ENCODE measurements around the gene TRPC4.

TRPC4 gene

DNA sequence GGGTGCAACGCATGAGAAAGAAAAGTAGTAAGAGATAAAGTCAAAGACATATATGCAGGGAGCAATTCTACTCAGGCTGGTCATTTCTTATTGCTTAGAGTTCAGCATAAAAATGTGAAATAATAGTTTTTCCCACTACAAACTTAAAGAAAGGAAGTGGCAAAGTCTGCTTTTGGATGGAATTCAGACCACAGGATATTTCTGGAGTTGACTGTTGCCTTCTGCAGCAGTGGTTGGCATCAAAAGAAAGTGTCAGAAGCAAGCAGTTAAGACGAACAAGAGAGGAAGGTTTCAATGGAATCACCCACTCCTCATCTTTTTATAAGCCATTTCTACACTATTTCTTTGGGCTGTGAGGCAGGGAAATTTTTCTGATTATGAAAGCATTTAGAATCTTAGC lies 36.2 kb upstream of the TRPC4 start:
- no peaks in the 10 kb centered on the region for H3F3A ChIP-seq (ENCODE audit: low read depth)
- H3K4me3 ChIP-seq (ENCODE audit: low read length, poor library complexity, severe bottlenecking), result no peak overlapping the region
- H3K27me3 ChIP-seq (ENCODE audit: insufficient read depth, low read length, poor library complexity, severe bottlenecking), result no peaks in the 10 kb centered on the region
- no peaks in the 10 kb centered on the region for H4K20me1 ChIP-seq (ENCODE audit: insufficient read depth, low read length, poor library complexity, severe bottlenecking)
- H3K9me3 ChIP-seq (ENCODE audit: insufficient read depth, low read depth, low read length), result no peaks in the 10 kb centered on the region
- no peak overlapping the region for H2AFZ ChIP-seq (ENCODE audit: low read length)
- no peak overlapping the region for H3K9ac ChIP-seq (ENCODE audit: low read depth, low read length, poor library complexity, severe bottlenecking)
- no peaks in the 10 kb centered on the region for H3K9me2 ChIP-seq (replicated peaks; ENCODE audit: low read depth, low read length)
- H3K4me1 ChIP-seq (ENCODE audit: insufficient read depth, low read length, poor library complexity, severe bottlenecking), result no peaks in the 10 kb centered on the region
- H3K4me2 ChIP-seq (ENCODE audit: low read depth, low read length, poor library complexity, severe bottlenecking), result no peak overlapping the region
- no peaks in the 10 kb centered on the region for H3K36me3 ChIP-seq (ENCODE audit: insufficient read depth, low read length)
- H3K79me2 ChIP-seq (ENCODE audit: insufficient read depth, low read length), result no peaks in the 10 kb centered on the region
- no peak for TF ChIP-seq EZH2phosphoT487 (IDR thresholded peaks at IDR 0.05; ENCODE audit: borderline replicate concordance)

DNA sequence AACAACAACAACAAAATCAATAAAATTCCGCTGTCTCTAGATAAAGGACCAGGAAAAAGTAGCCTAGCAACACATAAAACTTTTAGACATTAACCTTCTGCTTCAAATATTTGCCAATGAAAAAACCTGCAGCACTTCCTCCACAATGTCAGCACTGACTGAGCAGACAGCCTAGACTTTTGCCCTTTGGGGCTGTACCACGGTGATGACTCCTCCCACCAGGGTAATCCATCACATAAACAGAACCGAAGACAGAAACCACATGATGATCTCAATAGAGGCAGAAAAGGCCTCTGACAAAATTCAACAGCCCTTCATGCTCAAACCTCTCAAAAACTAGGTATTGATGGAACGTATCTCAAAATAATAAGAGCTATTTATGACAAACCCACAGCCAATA lies 30.2 kb upstream of the TRPC4 start:
- Histone ChIP-seq H3K36me3 (ENCODE audit: insufficient read depth, low read length) (no peaks in the 10 kb centered on the region), H3K9me2 (replicated peaks; ENCODE audit: low read depth, low read length) (no peaks in the 10 kb centered on the region), H4K20me1 (ENCODE audit: insufficient read depth, low read length, poor library complexity, severe bottlenecking) (no peaks in the 10 kb centered on the region), H3K9me3 (ENCODE audit: insufficient read depth, low read depth, low read length) (no peaks in the 10 kb centered on the region), H3K4me3 (ENCODE audit: low read length, poor library complexity, severe bottlenecking) (no peak overlapping the region), H3K4me2 (ENCODE audit: low read depth, low read length, poor library complexity, severe bottlenecking) (no peak overlapping the region), H3K27me3 (ENCODE audit: insufficient read depth, low read length, poor library complexity, severe bottlenecking) (no peaks in the 10 kb centered on the region), H2AFZ (ENCODE audit: low read length) (no peak overlapping the region), H3F3A (ENCODE audit: low read depth) (no peaks in the 10 kb centered on the region), H3K79me2 (ENCODE audit: insufficient read depth, low read length) (no peaks in the 10 kb centered on the region), H3K4me1 (ENCODE audit: insufficient read depth, low read length, poor library complexity, severe bottlenecking) (no peaks in the 10 kb centered on the region), H3K9ac (ENCODE audit: low read depth, low read length, poor library complexity, severe bottlenecking) (no peak overlapping the region)
- TF ChIP-seq EZH2phosphoT487 (IDR thresholded peaks at IDR 0.05; ENCODE audit: borderline replicate concordance), result no peak
- TF ChIP-seq, protein P1, sequence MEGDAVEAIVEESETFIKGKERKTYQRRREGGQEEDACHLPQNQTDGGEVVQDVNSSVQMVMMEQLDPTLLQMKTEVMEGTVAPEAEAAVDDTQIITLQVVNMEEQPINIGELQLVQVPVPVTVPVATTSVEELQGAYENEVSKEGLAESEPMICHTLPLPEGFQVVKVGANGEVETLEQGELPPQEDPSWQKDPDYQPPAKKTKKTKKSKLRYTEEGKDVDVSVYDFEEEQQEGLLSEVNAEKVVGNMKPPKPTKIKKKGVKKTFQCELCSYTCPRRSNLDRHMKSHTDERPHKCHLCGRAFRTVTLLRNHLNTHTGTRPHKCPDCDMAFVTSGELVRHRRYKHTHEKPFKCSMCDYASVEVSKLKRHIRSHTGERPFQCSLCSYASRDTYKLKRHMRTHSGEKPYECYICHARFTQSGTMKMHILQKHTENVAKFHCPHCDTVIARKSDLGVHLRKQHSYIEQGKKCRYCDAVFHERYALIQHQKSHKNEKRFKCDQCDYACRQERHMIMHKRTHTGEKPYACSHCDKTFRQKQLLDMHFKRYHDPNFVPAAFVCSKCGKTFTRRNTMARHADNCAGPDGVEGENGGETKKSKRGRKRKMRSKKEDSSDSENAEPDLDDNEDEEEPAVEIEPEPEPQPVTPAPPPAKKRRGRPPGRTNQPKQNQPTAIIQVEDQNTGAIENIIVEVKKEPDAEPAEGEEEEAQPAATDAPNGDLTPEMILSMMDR (conservative IDR thresholded peaks at IDR 0.05; ENCODE audit: low read length), result no peak

DNA sequence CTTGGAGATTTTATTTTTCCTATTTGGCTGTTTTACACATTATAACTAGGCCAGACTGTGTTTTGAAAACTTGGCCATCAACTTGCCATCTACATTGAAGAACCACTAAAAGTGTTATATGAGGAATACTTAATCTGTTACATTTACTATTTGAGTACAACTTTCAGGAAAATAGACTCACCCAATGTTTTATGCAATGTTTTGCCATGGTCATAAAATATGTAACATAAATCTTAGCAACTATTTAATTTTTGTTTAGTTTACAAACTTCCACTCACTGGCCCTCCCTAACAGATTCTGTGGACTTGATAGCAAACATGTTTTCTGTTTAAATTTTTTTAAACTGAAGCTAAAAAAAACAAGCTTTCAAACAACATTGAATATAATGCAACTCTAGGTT lies 23.7 kb upstream of the TRPC4 start:
- H3K27me3 ChIP-seq (ENCODE audit: insufficient read depth, low read length, poor library complexity, severe bottlenecking), result no peaks in the 10 kb centered on the region
- no peak overlapping the region for H3K4me3 ChIP-seq (ENCODE audit: low read length, poor library complexity, severe bottlenecking)
- no peaks in the 10 kb centered on the region for H3K9me2 ChIP-seq (replicated peaks; ENCODE audit: low read depth, low read length)
- TF ChIP-seq, protein P1 (conservative IDR thresholded peaks at IDR 0.05; ENCODE audit: low read length), result no peak
- no peak for TF ChIP-seq EZH2phosphoT487 (IDR thresholded peaks at IDR 0.05; ENCODE audit: borderline replicate concordance)
- no peaks in the 10 kb centered on the region for H3F3A ChIP-seq (ENCODE audit: low read depth)
- H3K4me2 ChIP-seq (ENCODE audit: low read depth, low read length, poor library complexity, severe bottlenecking), result no peak overlapping the region
- no peaks in the 10 kb centered on the region for H3K9me3 ChIP-seq (ENCODE audit: insufficient read depth, low read depth, low read length)
- H3K9ac ChIP-seq (ENCODE audit: low read depth, low read length, poor library complexity, severe bottlenecking), result no peak overlapping the region
- no peaks in the 10 kb centered on the region for H3K36me3 ChIP-seq (ENCODE audit: insufficient read depth, low read length)
- no peak overlapping the region for H2AFZ ChIP-seq (ENCODE audit: low read length)
- H3K79me2 ChIP-seq (ENCODE audit: insufficient read depth, low read length), result no peaks in the 10 kb centered on the region
- H3K4me1 ChIP-seq (ENCODE audit: insufficient read depth, low read length, poor library complexity, severe bottlenecking), result no peaks in the 10 kb centered on the region
- H4K20me1 ChIP-seq (ENCODE audit: insufficient read depth, low read length, poor library complexity, severe bottlenecking), result no peaks in the 10 kb centered on the region

DNA sequence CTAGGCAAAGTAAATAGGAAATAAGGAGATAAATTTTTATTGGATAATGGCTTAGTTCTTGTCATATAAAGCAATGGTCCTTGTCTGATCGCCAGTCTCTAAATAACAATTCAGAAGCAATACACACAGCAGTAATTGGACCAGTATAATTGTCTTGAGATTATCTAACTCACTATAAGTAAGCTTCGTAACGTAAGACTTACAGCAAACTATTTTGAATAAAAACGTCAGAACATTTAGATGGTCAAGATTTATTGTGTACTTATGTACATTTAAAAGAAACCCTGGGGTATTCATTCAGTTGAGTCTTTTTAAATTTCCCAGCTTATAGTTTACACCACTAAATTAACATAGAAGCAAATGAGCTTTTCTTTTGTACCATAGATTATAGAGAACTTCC lies 20.2 kb upstream of the TRPC4 start:
- no peak overlapping the region for H3K4me3 ChIP-seq (ENCODE audit: low read length, poor library complexity, severe bottlenecking)
- no peaks in the 10 kb centered on the region for H3K9me3 ChIP-seq (ENCODE audit: insufficient read depth, low read depth, low read length)
- H3K9ac ChIP-seq (ENCODE audit: low read depth, low read length, poor library complexity, severe bottlenecking), result no peak overlapping the region
- H2AFZ ChIP-seq (ENCODE audit: low read length), result no peak overlapping the region
- no peak for TF ChIP-seq EZH2phosphoT487 (IDR thresholded peaks at IDR 0.05; ENCODE audit: borderline replicate concordance)
- TF ChIP-seq, protein P1 (conservative IDR thresholded peaks at IDR 0.05; ENCODE audit: low read length), result no peak
- no peaks in the 10 kb centered on the region for H3K9me2 ChIP-seq (replicated peaks; ENCODE audit: low read depth, low read length)
- no peak overlapping the region for H3K4me2 ChIP-seq (ENCODE audit: low read depth, low read length, poor library complexity, severe bottlenecking)
- no peaks in the 10 kb centered on the region for H3K79me2 ChIP-seq (ENCODE audit: insufficient read depth, low read length)
- no peaks in the 10 kb centered on the region for H3K27me3 ChIP-seq (ENCODE audit: insufficient read depth, low read length, poor library complexity, severe bottlenecking)
- H4K20me1 ChIP-seq (ENCODE audit: insufficient read depth, low read length, poor library complexity, severe bottlenecking), result no peaks in the 10 kb centered on the region
- H3F3A ChIP-seq (ENCODE audit: low read depth), result no peaks in the 10 kb centered on the region
- no peaks in the 10 kb centered on the region for H3K36me3 ChIP-seq (ENCODE audit: insufficient read depth, low read length)
- no peaks in the 10 kb centered on the region for H3K4me1 ChIP-seq (ENCODE audit: insufficient read depth, low read length, poor library complexity, severe bottlenecking)
